GM21515 (cell line): ENCODE measurements around the gene ACER2.
"Not testable (repeated sequence)": the region's sequence is repeated elsewhere in the genome, so short reads cannot be mapped to it uniquely, and the experiment has no call there.

Source experiments
- ATAC-seq: cut with Tn5 transposase; IDR thresholded peaks from one replicate; pipeline ENCODE4 v1.9.1; 2021; ENCODE audit not compliant: unreplicated experiment

Gene ACER2

GRCh38 chr9:19408693-19409400 lies at the start of gene ACER2:
Gene ACER2, plus strand, starts transcription at chr9:19409009. Its CDS starts 76 bp downstream, at chr9:19409085.
- peak; percentile 93 for ATAC-seq

- ATAC-seq, result no peak
These were observed 39.7 kb upstream of the ACER2 start for GRCh38 chr9:19369107-19369506.

- ATAC-seq, result no peak
These were observed 36.9 kb upstream of the ACER2 start for GRCh38 chr9:19371942-19372341.

GRCh38 chr9:19372567-19372966 lies 36.2 kb upstream of the ACER2 start:
- ATAC-seq, result no peak

GRCh38 chr9:19373527-19373926 lies 35.3 kb upstream of the ACER2 start:
- no peak for ATAC-seq

GRCh38 chr9:19375538-19375937 lies 33.3 kb upstream of the ACER2 start:
- no peak for ATAC-seq

GRCh38 chr9:19376931-19377330 lies 31.9 kb upstream of the ACER2 start:
- no peak for ATAC-seq

GRCh38 chr9:19378164-19378563 lies 30.6 kb upstream of the ACER2 start:
- ATAC-seq, result no peak

- no peak for ATAC-seq
These were observed 30.2 kb upstream of the ACER2 start for GRCh38 chr9:19378647-19379046.

GRCh38 chr9:19379283-19379682 lies 29.5 kb upstream of the ACER2 start:
- no peak for ATAC-seq

- ATAC-seq, result peak; percentile 37
These were observed 29.1 kb upstream of the ACER2 start for GRCh38 chr9:19379697-19380046.

- ATAC-seq, result no peak
These were observed 28.1 kb upstream of the ACER2 start for GRCh38 chr9:19380826-19381075.

- ATAC-seq, result no peak
These were observed 27.2 kb upstream of the ACER2 start for GRCh38 chr9:19381656-19382055.

GRCh38 chr9:19385212-19385611 lies 23.6 kb upstream of the ACER2 start:
- not testable (repeated sequence) for ATAC-seq

GRCh38 chr9:19385786-19386501 lies 22.9 kb upstream of the ACER2 start:
- ATAC-seq, result no peak

GRCh38 chr9:19386502-19387044 lies 22.2 kb upstream of the ACER2 start:
- ATAC-seq, result no peak

- no peak for ATAC-seq
These were observed 21.5 kb upstream of the ACER2 start for GRCh38 chr9:19387317-19387716.

GRCh38 chr9:19389539-19389938 lies 19.3 kb upstream of the ACER2 start:
- not testable (repeated sequence) for ATAC-seq

GRCh38 chr9:19397845-19398244 lies 11.0 kb upstream of the ACER2 start:
- no peak for ATAC-seq

GRCh38 chr9:19403231-19403630 lies 5.6 kb upstream of the ACER2 start:
- not testable (repeated sequence) for ATAC-seq

GRCh38 chr9:19404283-19405075 lies 4.3 kb upstream of the ACER2 start:
- no peak for ATAC-seq

- no peak for ATAC-seq
These were observed 3.0 kb upstream of the ACER2 start for GRCh38 chr9:19405771-19406170.
